Non-pigmented ciliary epithelial cell (primary cell): ENCODE measurements around the gene GRB2.
A peak's percentile ranks its signal among the peaks of the same experiment; 100 is the strongest.
"Not testable (repeated sequence)": the region's sequence is repeated elsewhere in the genome, so short reads cannot be mapped to it uniquely, and the experiment has no call there.

Source experiments
- DNase-seq: peaks from one replicate; pipeline ENCODE4 v3.0.0-alpha.2; 2010; ENCODE audit warnings: low read depth

GRB2 gene

GRCh38 chr17:75350706-75351105, 54.8 kb downstream of the GRB2 start:
- DNase-seq = no peak

- no peak for DNase-seq
These were observed 55.4 kb downstream of the GRB2 start for GRCh38 chr17:75350029-75350428.

- DNase-seq = no peak
These were observed 55.9 kb downstream of the GRB2 start for GRCh38 chr17:75349589-75349988.

- no peak for DNase-seq
These were observed 57.0 kb downstream of the GRB2 start for GRCh38 chr17:75348386-75349012.

GRCh38 chr17:75346906-75347305, 58.6 kb downstream of the GRB2 start:
- DNase-seq = no peak

- not testable (repeated sequence) for DNase-seq
These were observed 59.1 kb downstream of the GRB2 start for GRCh38 chr17:75346368-75346767.

GRCh38 chr17:75345514-75346167, 59.8 kb downstream of the GRB2 start:
- no peak for DNase-seq

- DNase-seq = no peak
These were observed 60.8 kb downstream of the GRB2 start for GRCh38 chr17:75344666-75345065.

GRCh38 chr17:75342996-75343395, 62.5 kb downstream of the GRB2 start:
- DNase-seq = no peak

- DNase-seq = no peak
These were observed 63.5 kb downstream of the GRB2 start for GRCh38 chr17:75341784-75342486.

- no peak for DNase-seq
These were observed 64.8 kb downstream of the GRB2 start for GRCh38 chr17:75340631-75341030.

GRCh38 chr17:75339971-75340370, 65.5 kb downstream of the GRB2 start:
- no peak for DNase-seq

GRCh38 chr17:75338335-75338734, 67.1 kb downstream of the GRB2 start:
- DNase-seq = no peak

- no peak for DNase-seq
These were observed 70.2 kb downstream of the GRB2 start for GRCh38 chr17:75335315-75335714.

GRCh38 chr17:75334723-75335122, 70.8 kb downstream of the GRB2 start:
- DNase-seq = no peak

- DNase-seq = no peak
These were observed 73.8 kb downstream of the GRB2 start for GRCh38 chr17:75331671-75332070.

- no peak for DNase-seq
These were observed 77.7 kb downstream of the GRB2 start for GRCh38 chr17:75327757-75328156.

GRCh38 chr17:75326226-75326848, 79.1 kb downstream of the GRB2 start:
- DNase-seq = no peak

GRCh38 chr17:75325827-75326225, 79.7 kb downstream of the GRB2 start:
- no peak for DNase-seq

- no peak for DNase-seq
These were observed 80.1 kb downstream of the GRB2 start for GRCh38 chr17:75325348-75325747.

- no peak for DNase-seq
These were observed 84.0 kb downstream of the GRB2 start for GRCh38 chr17:75321506-75321905.

GRCh38 chr17:75319904-75320691, 85.4 kb downstream of the GRB2 start:
- DNase-seq = peak; percentile 67
